HEK293 (cell line): ENCODE data around the gene DBF4B.

Experiments used
- CTCF ChIA-PET: fragments of 350-600 bp; formaldehyde crosslinking; extraction: SDS; loops from one replicate; lab custom pipeline; 2021; ENCODE audit warnings: antibody characterized with exemption; lab: Yijun Ruan, JAX
- POLR2A ChIA-PET: fragments of 300-600 bp; formaldehyde crosslinking; extraction: SDS; loops from one replicate; lab custom pipeline; 2020; ENCODE audit warnings: antibody characterized with exemption, inconsistent platforms; lab: Yijun Ruan, JAX
- H3K27ac ChIP-seq: fragments of 200-500 bp; sonication (Bioruptor generic); 2 replicates; pipeline ENCODE4 v1.5.1; 2014; ENCODE audit warnings: low read depth, low read length, control low read depth, inconsistent platforms; ENCODE audit errors: extremely low read depth
- H3K36me3 ChIP-seq, 2 experiments: fragments of 200-500 bp in 1 of 2; sonication (Bioruptor generic) in 1 of 2; 1 replicate in 1 of 2; 2 replicates in 1 of 2; pipeline ENCODE4 v1.5.1; 2014 to 2017; ENCODE audit warnings: inconsistent platforms in 2 of 2, low read length in 2 of 2; ENCODE audit not compliant: control insufficient read depth in 2 of 2, insufficient read depth in 1 of 2
- H3K4me1 ChIP-seq: fragments of 200-500 bp; sonication (Bioruptor generic); 2 replicates; pipeline ENCODE4 v1.5.1; 2014; ENCODE audit warnings: mild to moderate bottlenecking, low read length, inconsistent platforms; ENCODE audit not compliant: control insufficient read depth, insufficient read depth
- H3K4me3 ChIP-seq: 2 replicates; pipeline ENCODE4 v1.5.1; 2011; ENCODE audit warnings: low read depth, mild to moderate bottlenecking, control low read depth, low read length, moderate library complexity
- H3K9me3 ChIP-seq: fragments of 200-500 bp; sonication (Bioruptor generic); 2 replicates; pipeline ENCODE4 v1.5.1; 2014; ENCODE audit warnings: low read depth, low read length, inconsistent platforms; ENCODE audit not compliant: control insufficient read depth, insufficient read depth
- PRDM1 ChIP-seq: fragments of 450-650 bp; formaldehyde crosslinking; IDR thresholded peaks from 2 replicates; pipeline ENCODE4; 2016; ENCODE audit warnings: missing biosample characterization, missing genetic modification characterization
- PRDM10 ChIP-seq: fragments of 450-650 bp; formaldehyde crosslinking; IDR thresholded peaks from 2 replicates; pipeline ENCODE4 v1.5.1; 2016; ENCODE audit warnings: missing biosample characterization, missing genetic modification characterization
- REST ChIP-seq: fragments of 450-650 bp; formaldehyde crosslinking; IDR thresholded peaks from 2 replicates; pipeline ENCODE4 v1.5.1; 2016; ENCODE audit warnings: missing biosample characterization, missing genetic modification characterization
- ZBTB11 ChIP-seq: fragments of 450-650 bp; formaldehyde crosslinking; conservative IDR thresholded peaks from 2 replicates; pipeline ENCODE4 v1.5.1; 2016; ENCODE audit warnings: low read depth, missing biosample characterization, missing genetic modification characterization
- ZBTB8A ChIP-seq: fragments of 450-650 bp; formaldehyde crosslinking; IDR thresholded peaks from 2 replicates; pipeline ENCODE4 v1.5.1; 2016; ENCODE audit warnings: missing biosample characterization, missing genetic modification characterization
- ZFP69B ChIP-seq: fragments of 450-650 bp; formaldehyde crosslinking; IDR thresholded peaks from 2 replicates; pipeline ENCODE4 v1.5.1; 2016; ENCODE audit warnings: missing biosample characterization, missing genetic modification characterization
- ZNF266 ChIP-seq: fragments of 450-650 bp; formaldehyde crosslinking; IDR thresholded peaks from 2 replicates; pipeline ENCODE4 v1.5.1; 2016; ENCODE audit warnings: missing biosample characterization, missing genetic modification characterization, low read depth
- ZNF324 ChIP-seq: fragments of 450-650 bp; formaldehyde crosslinking; IDR thresholded peaks from 2 replicates; pipeline ENCODE4 v1.5.1; 2016; ENCODE audit warnings: missing biosample characterization, missing genetic modification characterization
- ZNF354C ChIP-seq: fragments of 450-650 bp; formaldehyde crosslinking; IDR thresholded peaks from 2 replicates; pipeline ENCODE4 v1.5.1; 2016; ENCODE audit warnings: missing biosample characterization, missing genetic modification characterization, low read depth, borderline replicate concordance
- ZNF501 ChIP-seq: fragments of 450-650 bp; formaldehyde crosslinking; IDR thresholded peaks from 2 replicates; pipeline ENCODE4 v1.5.1; 2016; ENCODE audit warnings: missing biosample characterization, missing genetic modification characterization
- ZNF521 ChIP-seq: fragments of 450-650 bp; formaldehyde crosslinking; IDR thresholded peaks from 2 replicates; pipeline ENCODE4 v1.5.1; 2017; ENCODE audit warnings: missing biosample characterization, mild to moderate bottlenecking, missing genetic modification characterization
- ZNF600 ChIP-seq: fragments of 450-650 bp; formaldehyde crosslinking; IDR thresholded peaks from 2 replicates; pipeline ENCODE4 v1.5.1; 2016; ENCODE audit warnings: missing biosample characterization, missing genetic modification characterization
- ZNF843 ChIP-seq: fragments of 450-650 bp; formaldehyde crosslinking; IDR thresholded peaks from 2 replicates; pipeline ENCODE4 v1.5.1; 2016; ENCODE audit warnings: missing biosample characterization, missing genetic modification characterization
- ZSCAN30 ChIP-seq: fragments of 450-650 bp; IDR thresholded peaks from 2 replicates; pipeline ENCODE4 v1.5.1; 2018; ENCODE audit warnings: missing biosample characterization, mild to moderate bottlenecking, missing genetic modification characterization, moderate library complexity

Gene DBF4B

GRCh38 chr17:44700288-44700687 lies 8.2 kb upstream of the DBF4B start (continued):
- TF ChIP-seq REST (tag by site-specific recombination) (peak; percentile 61), ZNF354C (tag by site-specific recombination) (peak; percentile 53; the same call in 1 of the 2 replicates), ZNF266 (0 out of 2 replicates have a peak, but pooled peaks have one; percentile 50), ZBTB8A (tag by site-specific recombination) (peak; percentile 56), ZBTB11 (tag by site-specific recombination) (peak; percentile 58; the same call in 1 of the 2 replicates)
- TF ChIP-seq, all 188 proteins: peak for 19; not testable (repeated sequence) for 169

- Histone ChIP-seq H3K4me1 (peaks cover 12% of the 10 kb centered on the region), H3K9me3 (no peaks in the 10 kb centered on the region), H3K4me3 (peak overlapping the region; percentile 97), H3K36me3 (peaks cover 4 to 16% of the 10 kb centered on the region in 2 experiments), H3K27ac (peak overlapping the region; percentile 82)
- ChIA-PET CTCF (interaction anchor here (0.6 to 1.5 kb wide), 4 partner anchors 18 to 428 kb away, joined by 3 to 4 read pairs (median 3); partner anchors contain the start of genes ACBD4 and CCDC43), POLR2A (interaction anchor here (0.5 to 2.0 kb wide), 18 partner anchors 9 to 488 kb away, joined by 3 to 19 read pairs (median 4); partner anchors contain the start of genes ADAM11, CCDC43 and UBTF)
- 0 out of 2 replicates have a peak, but pooled peaks have one; percentile 5 for TF ChIP-seq ZNF324 (tag by site-specific recombination)
- no peak for TF ChIP-seq ZNF501 (tag by site-specific recombination)
- no peak for TF ChIP-seq ZNF600 (tag by site-specific recombination)
- no peak for TF ChIP-seq ZNF521
- peak; percentile 81 for TF ChIP-seq PRDM10 (tag by site-specific recombination)
- no peak for TF ChIP-seq ZSCAN30 (tag by site-specific recombination)
- TF ChIP-seq ZFP69B (tag by site-specific recombination): no peak
- no peak for TF ChIP-seq ZNF843
- TF ChIP-seq PRDM1 (tag by site-specific recombination): peak; percentile 19; the same call in 1 of the 2 replicates
Observed at GRCh38 chr17:44707755-44708400, 587 bp upstream of the DBF4B start.
